KMS-11 (cell line): ENCODE measurements around the gene RSU1.

ENCODE experiments used
- H2AFZ ChIP-seq: fragments of 200-600 bp; sonication (generic); 2 replicates; pipeline ENCODE4 v1.6.1; 2016; ENCODE audit warnings: antibody characterized with exemption, mixed run types, low read depth
- H3K27ac ChIP-seq: fragments of 200-600 bp; sonication (generic); 2 replicates; pipeline ENCODE4 v1.6.1; 2016; ENCODE audit warnings: mild to moderate bottlenecking, mixed run types
- H3K27me3 ChIP-seq: fragments of 200-600 bp; sonication (generic); 2 replicates; pipeline ENCODE4 v1.6.1; 2017; ENCODE audit warnings: mild to moderate bottlenecking, low read depth, mixed run types, moderate library complexity; ENCODE audit not compliant: insufficient read depth
- H3K36me3 ChIP-seq: fragments of 200-600 bp; sonication (generic); 2 replicates; pipeline ENCODE4 v1.6.1; 2017; ENCODE audit warnings: mild to moderate bottlenecking, mixed run types; ENCODE audit not compliant: insufficient read depth
- H3K4me1 ChIP-seq: fragments of 200-600 bp; sonication (generic); 2 replicates; pipeline ENCODE4 v1.6.1; 2016; ENCODE audit warnings: mild to moderate bottlenecking, low read depth, mixed run types; ENCODE audit not compliant: poor library complexity, severe bottlenecking
- H3K4me2 ChIP-seq: fragments of 200-600 bp; sonication (generic); 2 replicates; pipeline ENCODE4 v1.7.0; 2016; ENCODE audit warnings: mild to moderate bottlenecking, mixed run types
- H3K4me3 ChIP-seq: fragments of 200-600 bp; sonication (generic); IDR thresholded peaks from 2 replicates; pipeline ENCODE4 v1.6.1; 2017; ENCODE audit warnings: low read depth, low read length, mixed read lengths; ENCODE audit not compliant: insufficient read depth
- H3K79me2 ChIP-seq: fragments of 200-600 bp; sonication (generic); 2 replicates; pipeline ENCODE4 v1.6.1; 2016; ENCODE audit warnings: low read depth, mixed run types; ENCODE audit not compliant: insufficient read depth
- H3K9ac ChIP-seq: fragments of 200-600 bp; sonication (generic); 2 replicates; pipeline ENCODE4 v1.6.1; 2016; ENCODE audit warnings: mild to moderate bottlenecking, mixed run types
- H4K20me1 ChIP-seq: fragments of 200-600 bp; sonication (generic); 2 replicates; pipeline ENCODE4 v1.6.1; 2016; ENCODE audit warnings: mild to moderate bottlenecking, mixed run types; ENCODE audit not compliant: insufficient read depth
- TF ChIP-seq, protein P1 (sequence below): fragments of 200-600 bp; sonication (generic); conservative IDR thresholded peaks from 2 replicates; pipeline ENCODE4 v1.6.1; 2017; ENCODE audit warnings: low read depth, mild to moderate bottlenecking, antibody characterized with exemption, low read length, moderate library complexity, mixed read lengths

The RSU1 gene

DNA sequence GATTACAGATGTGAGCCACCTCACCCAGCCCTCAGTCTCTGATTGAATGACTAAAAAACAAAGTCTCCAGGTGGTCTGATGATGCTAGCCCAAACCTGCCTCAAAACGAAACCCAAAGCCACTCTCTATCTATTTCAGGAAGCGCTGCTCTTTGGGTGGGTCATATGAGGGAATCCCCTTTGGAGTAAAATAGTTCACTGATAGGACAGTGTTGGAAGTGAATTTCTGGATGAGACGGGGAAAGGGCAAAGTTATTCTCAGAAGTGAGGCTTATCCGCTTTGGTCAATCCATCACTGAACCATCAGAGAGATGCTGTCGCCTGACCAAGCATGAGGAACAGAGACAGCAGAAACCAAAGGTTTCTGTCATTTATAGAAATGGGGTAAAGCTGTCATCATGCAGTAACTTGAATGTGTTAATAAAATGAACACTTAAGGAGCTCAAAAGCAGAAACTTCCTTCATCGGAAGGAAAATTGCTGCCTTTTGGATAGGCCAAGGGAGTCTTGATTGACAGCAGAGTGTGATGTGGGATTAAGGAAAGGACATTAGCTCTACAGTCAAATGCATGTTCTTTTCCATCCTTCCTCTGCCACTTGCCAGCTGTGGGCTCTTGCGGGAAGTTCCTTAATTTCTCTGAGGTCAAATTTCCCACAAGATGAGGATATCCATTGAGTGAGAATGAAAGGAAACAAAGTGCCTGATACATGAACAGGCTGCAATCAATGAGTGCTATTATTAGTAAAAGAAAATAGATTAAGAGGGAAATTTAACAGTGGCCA lies 230.7 kb downstream of the RSU1 start:
- Histone ChIP-seq H3K9ac (no peak overlapping the region), H3K36me3 (no peaks in the 10 kb centered on the region), H4K20me1 (no peaks in the 10 kb centered on the region), H3K27ac (no peak overlapping the region), H3K4me1 (no peaks in the 10 kb centered on the region), H3K4me2 (no peak overlapping the region), H3K4me3 (no peak overlapping the region), H3K27me3 (no peaks in the 10 kb centered on the region), H2AFZ (no peak overlapping the region), H3K79me2 (no peaks in the 10 kb centered on the region)
- TF ChIP-seq, protein P1, sequence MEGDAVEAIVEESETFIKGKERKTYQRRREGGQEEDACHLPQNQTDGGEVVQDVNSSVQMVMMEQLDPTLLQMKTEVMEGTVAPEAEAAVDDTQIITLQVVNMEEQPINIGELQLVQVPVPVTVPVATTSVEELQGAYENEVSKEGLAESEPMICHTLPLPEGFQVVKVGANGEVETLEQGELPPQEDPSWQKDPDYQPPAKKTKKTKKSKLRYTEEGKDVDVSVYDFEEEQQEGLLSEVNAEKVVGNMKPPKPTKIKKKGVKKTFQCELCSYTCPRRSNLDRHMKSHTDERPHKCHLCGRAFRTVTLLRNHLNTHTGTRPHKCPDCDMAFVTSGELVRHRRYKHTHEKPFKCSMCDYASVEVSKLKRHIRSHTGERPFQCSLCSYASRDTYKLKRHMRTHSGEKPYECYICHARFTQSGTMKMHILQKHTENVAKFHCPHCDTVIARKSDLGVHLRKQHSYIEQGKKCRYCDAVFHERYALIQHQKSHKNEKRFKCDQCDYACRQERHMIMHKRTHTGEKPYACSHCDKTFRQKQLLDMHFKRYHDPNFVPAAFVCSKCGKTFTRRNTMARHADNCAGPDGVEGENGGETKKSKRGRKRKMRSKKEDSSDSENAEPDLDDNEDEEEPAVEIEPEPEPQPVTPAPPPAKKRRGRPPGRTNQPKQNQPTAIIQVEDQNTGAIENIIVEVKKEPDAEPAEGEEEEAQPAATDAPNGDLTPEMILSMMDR = no peak

GRCh38 chr10:16585103-16585502 lies 232.1 kb downstream of the RSU1 start:
- H3K9ac ChIP-seq = no peak overlapping the region
- H3K4me3 ChIP-seq = no peak overlapping the region
- H3K27me3 ChIP-seq = no peaks in the 10 kb centered on the region
- no peaks in the 10 kb centered on the region for H3K4me1 ChIP-seq
- H4K20me1 ChIP-seq = no peaks in the 10 kb centered on the region
- no peak overlapping the region for H3K4me2 ChIP-seq
- no peak overlapping the region for H2AFZ ChIP-seq
- no peaks in the 10 kb centered on the region for H3K36me3 ChIP-seq
- H3K79me2 ChIP-seq = no peaks in the 10 kb centered on the region
- H3K27ac ChIP-seq = no peak overlapping the region
- TF ChIP-seq, protein P1 = no peak

DNA sequence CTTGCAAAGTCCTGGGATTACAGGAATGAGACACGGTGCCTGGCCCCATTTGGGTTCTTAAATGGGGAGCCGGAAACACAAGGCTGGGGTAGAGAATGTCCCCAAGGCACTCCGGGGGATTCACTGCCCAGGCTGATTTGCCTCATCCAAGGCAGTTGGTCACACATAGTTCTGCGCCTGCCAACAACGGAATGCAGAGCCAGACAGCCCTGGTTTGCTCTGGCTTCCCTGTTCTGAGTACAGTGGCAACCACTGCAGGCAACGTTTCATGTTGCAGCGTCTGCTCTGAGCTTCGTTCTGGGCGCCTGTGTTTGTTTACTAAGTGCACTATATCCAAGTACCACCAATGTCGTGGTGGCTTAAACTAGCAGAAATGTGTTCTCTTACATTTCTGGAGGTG lies 233.8 kb downstream of the RSU1 start:
- H3K4me2 ChIP-seq = no peak overlapping the region
- no peak overlapping the region for H2AFZ ChIP-seq
- H3K36me3 ChIP-seq = no peaks in the 10 kb centered on the region
- no peaks in the 10 kb centered on the region for H3K79me2 ChIP-seq
- H3K4me3 ChIP-seq = no peak overlapping the region
- TF ChIP-seq, protein P1 = no peak
- no peak overlapping the region for H3K9ac ChIP-seq
- H4K20me1 ChIP-seq = no peaks in the 10 kb centered on the region
- H3K4me1 ChIP-seq = no peaks in the 10 kb centered on the region
- no peaks in the 10 kb centered on the region for H3K27me3 ChIP-seq
- no peak overlapping the region for H3K27ac ChIP-seq

GRCh38 chr10:16581202-16581601 lies 236.0 kb downstream of the RSU1 start:
- Histone ChIP-seq H3K27me3 (no peaks in the 10 kb centered on the region), H3K4me2 (no peak overlapping the region), H3K79me2 (no peaks in the 10 kb centered on the region), H2AFZ (no peak overlapping the region), H3K4me3 (no peak overlapping the region), H3K9ac (no peak overlapping the region), H3K36me3 (no peaks in the 10 kb centered on the region), H3K27ac (no peak overlapping the region), H3K4me1 (no peaks in the 10 kb centered on the region), H4K20me1 (no peaks in the 10 kb centered on the region)
- TF ChIP-seq, protein P1 = no peak
